HL-60/S4 treated with retinoic acid at 250 ng/mL for 4 days and 3 days (cell line): ENCODE data around the gene ALPP.
"Not testable (repeated sequence)": the region's sequence is repeated elsewhere in the genome, so short reads cannot be mapped to it uniquely, and the experiment has no call there.

Experiments
- in situ Hi-C: fragments of 300-500 bp; cut with MboI; formaldehyde crosslinking; loops from 2 replicates; pipeline ENCODE4 v1.7.0; 2022; ENCODE audit warnings: low sequenced_read_pairs

The ALPP gene

GRCh38 chr2:232419245-232420072 is 40.9 kb downstream of the ALPP start:
- in situ Hi-C loops, result no loop called here

GRCh38 chr2:232420073-232420454 is 41.5 kb downstream of the ALPP start:
- in situ Hi-C loops, result no loop called here

GRCh38 chr2:232420463-232421188 is 42.1 kb downstream of the ALPP start:
- in situ Hi-C loops, result no loop called here

- in situ Hi-C loops, result no loop called here
These were observed 42.7 kb downstream of the ALPP start for GRCh38 chr2:232421189-232421785.

GRCh38 chr2:232422051-232422450 is 43.5 kb downstream of the ALPP start:
- in situ Hi-C loops, result no loop called here

- in situ Hi-C loops, result not testable (repeated sequence)
These were observed 44.4 kb downstream of the ALPP start for GRCh38 chr2:232422996-232423395.

- in situ Hi-C loops, result not testable (repeated sequence)
These were observed 44.9 kb downstream of the ALPP start for GRCh38 chr2:232423407-232423806.

GRCh38 chr2:232431705-232432590 is 53.4 kb downstream of the ALPP start:
- in situ Hi-C loops, result loop anchor here (25.0 kb wide), 1 partner anchor 520 kb away; no protein-coding TSS in a partner anchor
